ENCODE measurements around the gene OR2AT4. TPM values are rescaled to one million over a fixed set of nuclear protein-coding genes. Genes with fewer than 3 reads are reported as not detected.

Gene OR2AT4
- total and polyA plus RNA-seq, 2 of the 4 experiments (the other 2 are of a cell fraction): not detected

DNA sequence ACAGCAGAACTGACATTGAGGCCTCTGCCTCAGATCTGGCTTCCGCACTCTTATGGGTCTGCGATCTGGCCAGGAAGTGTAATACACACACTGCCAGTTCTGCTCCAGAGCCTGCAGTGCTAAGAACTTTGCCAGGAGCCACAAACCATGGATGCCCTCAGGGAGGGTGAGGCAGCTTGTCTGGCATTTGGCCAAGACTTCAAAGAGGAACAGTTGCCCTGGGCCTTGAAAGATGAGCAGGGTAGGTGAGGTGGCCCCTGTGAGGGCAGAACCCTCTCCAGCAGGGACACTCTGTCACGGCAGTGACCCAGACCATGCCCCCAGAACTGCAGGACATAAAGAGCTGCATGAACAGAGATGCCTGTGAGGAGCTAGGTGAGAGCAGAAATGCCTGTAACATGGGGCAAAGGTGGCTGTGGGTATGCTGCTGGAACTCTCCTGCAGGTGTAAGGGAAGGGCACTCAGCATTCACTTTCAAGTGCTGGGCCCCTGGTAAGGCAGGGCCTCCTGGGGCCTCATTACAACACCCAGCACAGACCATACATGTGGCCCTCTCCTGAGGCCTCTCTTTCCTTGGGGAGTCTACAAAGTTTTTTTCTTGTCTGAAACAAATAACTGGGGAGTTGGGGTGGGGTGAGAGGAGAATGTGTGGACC lies 60.6 kb downstream of the OR2AT4 start:
- no peak for ATAC-seq (ENCODE audit: low read depth)
- ChIA-PET POLR2A (ENCODE audit: unreplicated experiment) (no interaction called here), CTCF (interaction anchor here (1.3 kb wide), 1 partner anchor 13 kb away, joined by 3 read pairs; no protein-coding TSS in a partner anchor)
- Histone ChIP-seq H2BK120ac (ENCODE audit: low read depth, low read length) (no peak overlapping the region), H2BK20ac (ENCODE audit: low read depth, low read length) (no peak overlapping the region), H3K4ac (ENCODE audit: low read depth, low read length) (no peak overlapping the region), H4K91ac (ENCODE audit: insufficient read depth, low read depth, low read length) (no peak overlapping the region), H3K18ac (ENCODE audit: low read depth, low read length) (no peak overlapping the region), H3K56ac (ENCODE audit: extremely low read depth, insufficient read depth, low read length) (no peak overlapping the region), H4K20me1 (ENCODE audit: insufficient read depth, low read length) (no peaks in the 10 kb centered on the region), H3K23ac (ENCODE audit: low read depth, low read length) (no peak overlapping the region), H2AK5ac (ENCODE audit: low read depth, low read length) (no peak overlapping the region), H3K79me1 (ENCODE audit: low read depth in 1 of 2, low read length in 2 of 2) (no peaks in the 10 kb centered on the region), H2BK5ac (ENCODE audit: low read depth, low read length, poor library complexity, severe bottlenecking) (no peak overlapping the region), H3K4me2 (ENCODE audit: low read depth, low read length) (no peak overlapping the region), H3K36me3 (ENCODE audit: control insufficient read depth, insufficient read depth, low read length) (no peaks in the 10 kb centered on the region), H3K14ac (replicated peaks; ENCODE audit: low read depth, low read length) (no peak overlapping the region), H3K4me3 (ENCODE audit: insufficient read depth, low read depth, low read length) (no peak overlapping the region), H2AK9ac (replicated peaks; ENCODE audit: low read depth, low read length, poor library complexity) (no peak overlapping the region), H3K27me3 (ENCODE audit: control insufficient read depth, insufficient read depth, low read length) (peaks cover 2% of the 10 kb centered on the region; the same call in 1 of the 2 replicates), H2AFZ (replicated peaks; ENCODE audit: low read length, poor library complexity) (no peak overlapping the region), H4K8ac (ENCODE audit: low read depth in 2 of 2, low read length in 2 of 2) (no peak overlapping the region), H3K9ac (ENCODE audit: low read depth, low read length) (no peak overlapping the region), H4K5ac (ENCODE audit: low read depth, low read length) (no peak overlapping the region), H3K4me1 (ENCODE audit: control insufficient read depth, insufficient read depth, low read length) (peaks cover 8% of the 10 kb centered on the region), H3K27ac (ENCODE audit: insufficient read depth, low read length) (no peak overlapping the region), H3K9me1 (ENCODE audit: insufficient read depth, low read length) (peaks cover 8% of the 10 kb centered on the region), H2BK15ac (ENCODE audit: low read depth, low read length) (no peak overlapping the region), H3K9me3 (ENCODE audit: control insufficient read depth, insufficient read depth, low read length) (no peaks in the 10 kb centered on the region)
- 100% methylated on average over 1 of the region's 3 CpGs; no CpG with 5 or more reads in 1 of the 2 experiments for WGBS, 2 experiments (ENCODE audit: extremely low coverage in 2 of 2, insufficient read length in 1 of 2)
- intact Hi-C loops (cut with micrococcal nuclease) (no loop called here), in situ Hi-C loops (cut with MboI; ENCODE audit: low sequenced_read_pairs) (no loop called here), dilution Hi-C loops (cut with HindIII; ENCODE audit: low sequenced_read_pairs, unreplicated experiment) (no loop called here)
- TF ChIP-seq RFX5 (IDR thresholded peaks at IDR 0.05; ENCODE audit: low read depth, low read length): no peak
- no peak for TF ChIP-seq CEBPB (IDR thresholded peaks at IDR 0.05; ENCODE audit: low read depth, low read length)
- TF ChIP-seq, protein P1, sequence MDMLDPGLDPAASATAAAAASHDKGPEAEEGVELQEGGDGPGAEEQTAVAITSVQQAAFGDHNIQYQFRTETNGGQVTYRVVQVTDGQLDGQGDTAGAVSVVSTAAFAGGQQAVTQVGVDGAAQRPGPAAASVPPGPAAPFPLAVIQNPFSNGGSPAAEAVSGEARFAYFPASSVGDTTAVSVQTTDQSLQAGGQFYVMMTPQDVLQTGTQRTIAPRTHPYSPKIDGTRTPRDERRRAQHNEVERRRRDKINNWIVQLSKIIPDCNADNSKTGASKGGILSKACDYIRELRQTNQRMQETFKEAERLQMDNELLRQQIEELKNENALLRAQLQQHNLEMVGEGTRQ (IDR thresholded peaks at IDR 0.05; ENCODE audit: low read depth, low read length): no peak
- no peak for TF ChIP-seq FOS (IDR thresholded peaks at IDR 0.05; ENCODE audit: low read depth, low read length)
- no peak for TF ChIP-seq SMC3 (IDR thresholded peaks at IDR 0.05; ENCODE audit: low read depth, low read length)
- TF ChIP-seq, protein P2, sequence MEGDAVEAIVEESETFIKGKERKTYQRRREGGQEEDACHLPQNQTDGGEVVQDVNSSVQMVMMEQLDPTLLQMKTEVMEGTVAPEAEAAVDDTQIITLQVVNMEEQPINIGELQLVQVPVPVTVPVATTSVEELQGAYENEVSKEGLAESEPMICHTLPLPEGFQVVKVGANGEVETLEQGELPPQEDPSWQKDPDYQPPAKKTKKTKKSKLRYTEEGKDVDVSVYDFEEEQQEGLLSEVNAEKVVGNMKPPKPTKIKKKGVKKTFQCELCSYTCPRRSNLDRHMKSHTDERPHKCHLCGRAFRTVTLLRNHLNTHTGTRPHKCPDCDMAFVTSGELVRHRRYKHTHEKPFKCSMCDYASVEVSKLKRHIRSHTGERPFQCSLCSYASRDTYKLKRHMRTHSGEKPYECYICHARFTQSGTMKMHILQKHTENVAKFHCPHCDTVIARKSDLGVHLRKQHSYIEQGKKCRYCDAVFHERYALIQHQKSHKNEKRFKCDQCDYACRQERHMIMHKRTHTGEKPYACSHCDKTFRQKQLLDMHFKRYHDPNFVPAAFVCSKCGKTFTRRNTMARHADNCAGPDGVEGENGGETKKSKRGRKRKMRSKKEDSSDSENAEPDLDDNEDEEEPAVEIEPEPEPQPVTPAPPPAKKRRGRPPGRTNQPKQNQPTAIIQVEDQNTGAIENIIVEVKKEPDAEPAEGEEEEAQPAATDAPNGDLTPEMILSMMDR (conservative IDR thresholded peaks at IDR 0.05; ENCODE audit: low read depth, low read length): no peak
- no peak for TF ChIP-seq NFE2L2 (IDR thresholded peaks at IDR 0.05; ENCODE audit: low read depth, low read length)
- TF ChIP-seq, protein P3, sequence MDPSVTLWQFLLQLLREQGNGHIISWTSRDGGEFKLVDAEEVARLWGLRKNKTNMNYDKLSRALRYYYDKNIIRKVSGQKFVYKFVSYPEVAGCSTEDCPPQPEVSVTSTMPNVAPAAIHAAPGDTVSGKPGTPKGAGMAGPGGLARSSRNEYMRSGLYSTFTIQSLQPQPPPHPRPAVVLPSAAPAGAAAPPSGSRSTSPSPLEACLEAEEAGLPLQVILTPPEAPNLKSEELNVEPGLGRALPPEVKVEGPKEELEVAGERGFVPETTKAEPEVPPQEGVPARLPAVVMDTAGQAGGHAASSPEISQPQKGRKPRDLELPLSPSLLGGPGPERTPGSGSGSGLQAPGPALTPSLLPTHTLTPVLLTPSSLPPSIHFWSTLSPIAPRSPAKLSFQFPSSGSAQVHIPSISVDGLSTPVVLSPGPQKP (IDR thresholded peaks at IDR 0.05; ENCODE audit: borderline replicate concordance, low read depth, low read length): no peak
- TF ChIP-seq CHD1 (IDR thresholded peaks at IDR 0.05; ENCODE audit: low read depth, low read length): no peak
- no TSS peak for BruUV-seq (replicated peaks)
- no peak for DNase-seq

Measured in IMR-90 (cell line).